ENCODE measurements around the gene EXOC6. TPM values are rescaled to one million over a fixed set of nuclear protein-coding genes. Genes with fewer than 3 reads are reported as not detected.

Gene EXOC6
- total RNA-seq, 1 experiment from 2014 or later, result 5.9 TPM

Other genes with a start within 250 kb of the EXOC6 start
- gene HHEX, start 158.6 kb upstream of the EXOC6 start, total RNA-seq (2014; rRNA removed; shearing (Covaris generic)), result 2.9 and 4.2 TPM in 2 replicates
- gene CYP26C1, start 212.3 kb downstream of the EXOC6 start, total RNA-seq (2014; rRNA removed; shearing (Covaris generic)), result not detected in 2 replicates
- not detected in 2 replicates for gene CYP26A1, start 225.4 kb downstream of the EXOC6 start, total RNA-seq (2014; rRNA removed; shearing (Covaris generic))

Data from SJCRH30 (cell line).